B cell (primary cell): ENCODE data around the gene FAM227A. TPM values are rescaled to one million over a fixed set of nuclear protein-coding genes. Genes with fewer than 3 reads are reported as not detected.

ENCODE experiments used
- ATAC-seq: fragments of 200-7000 bp; cut with Tn5 transposase; one replicate; pipeline ENCODE4 v1.10.0; 2021; ENCODE audit warnings: low read depth, mild to moderate bottlenecking, moderate number of reproducible peaks, moderate library complexity
- CTCF ChIA-PET: fragments of 350-600 bp; sonication (Branson Sonifier 250); formaldehyde crosslinking; loops from one replicate; lab custom pipeline; 2021; ENCODE audit warnings: antibody characterized with exemption, inconsistent platforms; lab: Charles Lee
- POLR2A ChIA-PET: fragments of 350-600 bp; sonication (Branson Sonifier 250); formaldehyde crosslinking; loops from one replicate; lab custom pipeline; 2021; ENCODE audit warnings: antibody characterized with exemption; lab: Charles Lee
- DNase-seq: peaks from one replicate; pipeline ENCODE4 v3.0.0; 2013
- H2AFZ ChIP-seq: 2 replicates; pipeline ENCODE4 v1.6.1; 2012; ENCODE audit warnings: mild to moderate bottlenecking, low read depth, low read length; ENCODE audit not compliant: insufficient read depth, poor library complexity, severe bottlenecking
- H3K27ac ChIP-seq, 2 donors: 1 replicate in 1 of 2; 2 replicates in 1 of 2; pipeline ENCODE4 v1.5.1; 2012 to 2013; ENCODE audit warnings: low read length in 2 of 2, mild to moderate bottlenecking in 2 of 2, moderate library complexity in 1 of 2
- H3K27me3 ChIP-seq, 4 experiments: fragments of 200-600 bp in 1 of 4; sonication (generic) in 1 of 4; replicated peaks in 1 of 4; 1 replicate in 2 of 4; 2 replicates in 2 of 4; pipeline versions ENCODE4 v1.6.1 to v1.7.0; 2013 to 2016; ENCODE audit warnings: low read length in 3 of 4, mild to moderate bottlenecking in 2 of 4, mixed read lengths in 1 of 4, moderate library complexity in 1 of 4; ENCODE audit not compliant: insufficient read depth in 4 of 4, control insufficient read depth in 3 of 4; ENCODE audit errors: control extremely low read depth in 1 of 4
- H3K36me3 ChIP-seq, 2 experiments: replicated peaks in 1 of 2; 1 replicate in 1 of 2; 2 replicates in 1 of 2; pipeline versions ENCODE4 v1.6.1 to v1.7.1; 2013; ENCODE audit warnings: low read length in 1 of 2; ENCODE audit not compliant: insufficient read depth in 2 of 2, control insufficient read depth in 1 of 2; ENCODE audit errors: control extremely low read depth in 1 of 2, extremely low read depth in 1 of 2
- H3K4me1 ChIP-seq, 2 donors: fragments of 200-600 bp in 1 of 2; sonication (generic) in 1 of 2; 1 replicate in 1 of 2; 2 replicates in 1 of 2; pipeline versions ENCODE4 v1.5.1 to v1.6.1; 2013 to 2017; ENCODE audit warnings: low read length in 2 of 2; ENCODE audit not compliant: control insufficient read depth in 2 of 2, insufficient read depth in 2 of 2
- H3K4me2 ChIP-seq: replicated peaks from 2 replicates; pipeline ENCODE3; 2012; ENCODE audit warnings: mild to moderate bottlenecking, low read depth, low read length; ENCODE audit not compliant: poor library complexity, severe bottlenecking
- H3K4me3 ChIP-seq, 5 experiments: fragments of 200-600 bp in 1 of 5; sonication (generic) in 1 of 5; 1 replicate in 3 of 5; 2 replicates in 2 of 5; pipeline versions ENCODE4 v1.5.1 to v1.7.0; 2011 to 2016; ENCODE audit warnings: low read length in 4 of 5, mild to moderate bottlenecking in 4 of 5, low read depth in 2 of 5, control low read depth in 1 of 5, moderate library complexity in 1 of 5; ENCODE audit not compliant: insufficient read depth in 1 of 5; ENCODE audit errors: control extremely low read depth in 1 of 5, extremely low read depth in 1 of 5
- H3K79me2 ChIP-seq: fragments of 200-600 bp; sonication (generic); one replicate; pipeline ENCODE4 v1.6.0; 2016; ENCODE audit warnings: low read length; ENCODE audit not compliant: control insufficient read depth, insufficient read depth
- H3K9ac ChIP-seq: fragments of 200-600 bp; sonication (generic); 2 replicates; pipeline ENCODE4 v1.6.1; 2017; ENCODE audit warnings: mild to moderate bottlenecking, low read length, moderate library complexity
- H3K9me3 ChIP-seq, 3 donors: one replicate each; pipeline versions ENCODE4 v1.6.1 to v1.7.1; 2013; ENCODE audit warnings: low read length in 2 of 3; ENCODE audit not compliant: control insufficient read depth in 2 of 3, insufficient read depth in 1 of 3; ENCODE audit errors: control extremely low read depth in 1 of 3
- H4K20me1 ChIP-seq: 2 replicates; pipeline ENCODE4 v1.6.0; 2012; ENCODE audit warnings: mild to moderate bottlenecking, low read length; ENCODE audit not compliant: insufficient read depth, control insufficient read depth, poor library complexity, severe bottlenecking
- H3K27ac Mint-ChIP-seq: one replicate; pipeline ENCODE4 v1.8.0; 2021; ENCODE audit warnings: mixed read lengths
- H3K27me3 Mint-ChIP-seq: one replicate; pipeline ENCODE4 v1.8.0; 2021; ENCODE audit warnings: mixed read lengths
- H3K4me1 Mint-ChIP-seq: one replicate; pipeline ENCODE4 v1.8.0; 2021; ENCODE audit warnings: mixed read lengths
- H3K4me3 Mint-ChIP-seq: one replicate; pipeline ENCODE4 v1.8.0; 2021; ENCODE audit warnings: mixed read lengths
- H3K9me3 Mint-ChIP-seq: one replicate; pipeline ENCODE4 v1.8.0; 2022; ENCODE audit warnings: mixed read lengths; ENCODE audit not compliant: insufficient read depth
- CTCF ChIP-seq: fragments of 200-600 bp; IDR thresholded peaks from one replicate; pipeline ENCODE4 v1.8.0; 2022; ENCODE audit warnings: antibody characterized with exemption, mild to moderate bottlenecking
- EZH2 ChIP-seq: IDR thresholded peaks from 2 replicates; pipeline ENCODE4 v1.6.1; 2012; ENCODE audit warnings: borderline replicate concordance, low read depth, mild to moderate bottlenecking, moderate library complexity, low read length; ENCODE audit not compliant: insufficient read depth, poor library complexity, severe bottlenecking
- WGBS: methylation state at CpG from one replicate; pipeline ENCODE4 v1.1.5; 2013; ENCODE audit warnings: missing lambda C conversion rate; ENCODE audit not compliant: insufficient coverage; 5-methylcytosine and 5-hydroxymethylcytosine counted together
- intact Hi-C: fragments of 100-400 bp; cut with micrococcal nuclease; formaldehyde crosslinking; loops from one replicate; pipeline ENCODE4 v1.10.0; 2022
- polyA plus RNA-seq: library from polyadenylated mRNA; depleted of rRNA; stranded (reverse); fragments of >200 nt; gene quantifications from 2 replicates; pipeline ENCODE4 v1.2.3, GENCODE V29; 2012
- total RNA-seq, 2 donors: library from RNA; stranded (reverse); fragments of 120-200 nt in 1 of 2; gene quantifications; 1 replicate in 1 of 2; 2 replicates in 1 of 2; pipeline versions ENCODE4 v1.2.3 to v1.2.4, GENCODE V29; 2013 to 2022

The FAM227A gene
- total and polyA plus RNA-seq, 2 donors (not counting 1 experiment from before 2014, with no cell fraction given), result 0.04 to 0.57 TPM

GRCh38 chr22:38612217-38613006 is 43.8 kb downstream of the FAM227A start:
- H3K27ac ChIP-seq, result no peak overlapping the region
- DNase-seq (no peak), ATAC-seq (no peak)
- H3K79me2 ChIP-seq, result no peaks in the 10 kb centered on the region
- Mint-ChIP-seq H3K4me3 (no peak overlapping the region), H3K27me3 (peaks cover 20% of the 10 kb centered on the region), H3K9me3 (no peaks in the 10 kb centered on the region), H3K4me1 (no peaks in the 10 kb centered on the region), H3K27ac (no peak overlapping the region)
- no peaks in the 10 kb centered on the region for H3K36me3 ChIP-seq
- no peaks in the 10 kb centered on the region for H3K4me1 ChIP-seq
- H3K27me3 ChIP-seq, result peaks cover 0 to 3% (median 0%) of the 10 kb centered on the region in 4 experiments
- no peak overlapping the region for H2AFZ ChIP-seq
- 100% methylated on average over 3 of the region's 5 CpGs for WGBS
- intact Hi-C loops, result no loop called here
- ChIA-PET POLR2A (no interaction called here), CTCF (no interaction called here)
- H3K9ac ChIP-seq, result no peak overlapping the region
- no peaks in the 10 kb centered on the region for H4K20me1 ChIP-seq
- H3K4me2 ChIP-seq, result no peak overlapping the region
- TF ChIP-seq EZH2, result no peak
- no peak for TF ChIP-seq CTCF
- no peak overlapping the region for H3K4me3 ChIP-seq
- peaks cover 0 to 2% (median 0%) of the 10 kb centered on the region in 3 donors for H3K9me3 ChIP-seq

DNA sequence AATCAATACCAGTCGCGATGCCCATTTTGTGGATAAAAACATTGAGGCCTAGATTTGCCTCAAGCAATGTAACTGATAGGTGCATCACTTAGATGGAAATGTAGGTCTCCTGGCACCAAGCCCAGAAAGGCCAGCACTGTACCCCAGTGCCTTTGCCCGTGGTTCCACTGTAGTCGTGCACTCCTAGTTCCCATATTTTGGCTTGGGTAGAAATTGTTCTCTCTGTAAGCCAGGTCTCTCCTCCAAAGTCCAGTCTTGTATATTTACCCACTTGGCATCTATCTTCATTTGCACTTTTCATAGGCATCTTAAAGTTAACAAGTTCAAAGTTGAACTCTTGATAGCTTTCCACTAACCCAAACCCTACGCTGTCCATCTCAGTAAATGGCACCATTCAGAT is 44.6 kb downstream of the FAM227A start:
- 100% methylated on average over 1 of the region's 5 CpGs for WGBS
- Histone ChIP-seq H4K20me1 (no peaks in the 10 kb centered on the region), H3K9ac (no peak overlapping the region), H3K4me2 (no peak overlapping the region), H3K27me3 (peaks cover 0 to 3% (median 0%) of the 10 kb centered on the region in 4 experiments), H3K79me2 (no peaks in the 10 kb centered on the region), H3K36me3 (no peaks in the 10 kb centered on the region), H3K27ac (no peak overlapping the region), H3K4me3 (no peak overlapping the region), H3K9me3 (no peaks in the 10 kb centered on the region), H2AFZ (no peak overlapping the region), H3K4me1 (no peaks in the 10 kb centered on the region)
- no peak for ATAC-seq
- ChIA-PET POLR2A (no interaction called here), CTCF (no interaction called here)
- Mint-ChIP-seq H3K27ac (no peak overlapping the region), H3K4me1 (no peaks in the 10 kb centered on the region), H3K27me3 (peaks cover 20% of the 10 kb centered on the region), H3K9me3 (no peaks in the 10 kb centered on the region), H3K4me3 (no peak overlapping the region)
- DNase-seq, result no peak
- no peak for TF ChIP-seq CTCF
- no peak for TF ChIP-seq EZH2
- intact Hi-C loops, result no loop called here
